ENCODE measurements around the gene LASP1. TPM values are rescaled to one million over a fixed set of nuclear protein-coding genes. Genes with fewer than 3 reads are reported as not detected.

Gene LASP1
- total RNA-seq, 1 experiment from 2014 or later = 78.3 TPM

DNA sequence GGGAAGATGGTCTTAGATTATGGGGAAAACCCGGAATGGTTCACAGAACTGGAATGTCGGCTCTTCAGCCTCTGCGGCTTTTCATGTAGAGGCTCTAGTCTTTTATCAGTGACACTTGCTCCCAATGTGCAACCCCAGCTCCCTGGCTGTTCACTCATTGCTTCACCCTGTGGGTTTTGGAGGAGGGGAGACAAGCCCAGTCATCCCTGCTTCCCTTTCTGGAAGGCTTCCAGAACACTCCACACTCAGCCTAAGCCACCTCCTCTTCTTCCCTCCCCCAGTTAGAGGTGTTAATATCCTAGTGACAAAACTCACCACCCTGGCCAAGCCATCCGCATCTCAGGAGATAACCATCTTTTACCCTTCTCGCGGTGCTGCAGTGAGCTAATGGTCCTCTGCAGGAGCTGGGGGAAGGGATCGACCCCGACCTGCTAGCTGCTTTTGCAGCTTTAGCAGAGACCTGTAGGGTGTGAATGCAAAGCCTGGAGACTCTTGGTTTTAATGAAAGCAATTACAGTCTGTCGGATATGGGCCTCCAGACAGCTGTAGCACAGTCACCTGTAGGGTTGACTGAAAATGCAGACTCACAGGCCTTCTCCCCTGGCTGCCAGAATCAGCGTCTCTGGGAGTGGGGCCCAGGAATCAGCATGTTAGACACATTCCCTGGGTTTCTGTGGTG lies 31.3 kb downstream of the LASP1 start:
- TF ChIP-seq EZH2 (IDR thresholded peaks at IDR 0.05; ENCODE audit: borderline replicate concordance, low read depth, low read length, poor library complexity, severe bottlenecking) = no peak
- TF ChIP-seq, protein P1, sequence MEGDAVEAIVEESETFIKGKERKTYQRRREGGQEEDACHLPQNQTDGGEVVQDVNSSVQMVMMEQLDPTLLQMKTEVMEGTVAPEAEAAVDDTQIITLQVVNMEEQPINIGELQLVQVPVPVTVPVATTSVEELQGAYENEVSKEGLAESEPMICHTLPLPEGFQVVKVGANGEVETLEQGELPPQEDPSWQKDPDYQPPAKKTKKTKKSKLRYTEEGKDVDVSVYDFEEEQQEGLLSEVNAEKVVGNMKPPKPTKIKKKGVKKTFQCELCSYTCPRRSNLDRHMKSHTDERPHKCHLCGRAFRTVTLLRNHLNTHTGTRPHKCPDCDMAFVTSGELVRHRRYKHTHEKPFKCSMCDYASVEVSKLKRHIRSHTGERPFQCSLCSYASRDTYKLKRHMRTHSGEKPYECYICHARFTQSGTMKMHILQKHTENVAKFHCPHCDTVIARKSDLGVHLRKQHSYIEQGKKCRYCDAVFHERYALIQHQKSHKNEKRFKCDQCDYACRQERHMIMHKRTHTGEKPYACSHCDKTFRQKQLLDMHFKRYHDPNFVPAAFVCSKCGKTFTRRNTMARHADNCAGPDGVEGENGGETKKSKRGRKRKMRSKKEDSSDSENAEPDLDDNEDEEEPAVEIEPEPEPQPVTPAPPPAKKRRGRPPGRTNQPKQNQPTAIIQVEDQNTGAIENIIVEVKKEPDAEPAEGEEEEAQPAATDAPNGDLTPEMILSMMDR (conservative IDR thresholded peaks at IDR 0.05; ENCODE audit: low read depth, low read length) = no peak
- CTCF ChIA-PET = no interaction called here
- Histone ChIP-seq H3K27me3 (replicated peaks; ENCODE audit: insufficient read depth, low read depth, low read length, poor library complexity) (no peaks in the 10 kb centered on the region), H3K4me3 (ENCODE audit: low read depth, low read length, poor library complexity, severe bottlenecking) (no peak overlapping the region), H3K27ac (ENCODE audit: low read depth, low read length, poor library complexity, severe bottlenecking) (no peak overlapping the region), H3K36me3 (ENCODE audit: insufficient read depth, low read length, poor library complexity, severe bottlenecking) (no peaks in the 10 kb centered on the region), H3K9me3 (ENCODE audit: low read depth, low read length, poor library complexity, severe bottlenecking) (no peaks in the 10 kb centered on the region), H3K4me1 (ENCODE audit: insufficient read depth, low read length, poor library complexity, severe bottlenecking) (no peaks in the 10 kb centered on the region)
- DNase-seq (ENCODE audit: low spot score) = peak; percentile 13
- POLR2A ChIA-PET (ENCODE audit: low non-redundant PET) = no interaction called here
- no TSS peak for BruUV-seq (replicated peaks)
- intact Hi-C loops (cut with micrococcal nuclease; ENCODE audit: unreplicated experiment) = no loop called here

DNA sequence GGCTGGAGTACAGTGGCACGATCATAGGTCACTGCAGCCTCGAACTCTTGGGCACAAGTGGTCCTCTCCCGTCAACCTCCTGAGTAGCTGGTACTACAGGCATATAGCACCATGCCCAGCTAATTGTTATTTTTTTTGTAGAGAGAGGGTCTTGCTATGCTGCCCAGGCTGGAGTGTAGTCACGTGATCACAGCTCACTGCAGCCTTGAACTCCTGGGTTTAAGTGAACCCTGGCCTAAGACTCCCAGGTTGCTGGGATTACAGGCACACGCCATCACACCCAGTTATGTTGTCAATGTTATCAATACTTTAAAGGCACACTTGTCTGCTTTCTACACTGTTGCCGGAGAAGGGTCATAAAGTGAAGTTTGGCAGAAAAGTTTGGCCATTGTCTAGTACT lies 33.5 kb downstream of the LASP1 start:
- Histone ChIP-seq H3K27ac (ENCODE audit: low read depth, low read length, poor library complexity, severe bottlenecking) (no peak overlapping the region), H3K36me3 (ENCODE audit: insufficient read depth, low read length, poor library complexity, severe bottlenecking) (no peaks in the 10 kb centered on the region), H3K9me3 (ENCODE audit: low read depth, low read length, poor library complexity, severe bottlenecking) (no peaks in the 10 kb centered on the region), H3K27me3 (replicated peaks; ENCODE audit: insufficient read depth, low read depth, low read length, poor library complexity) (no peaks in the 10 kb centered on the region), H3K4me3 (ENCODE audit: low read depth, low read length, poor library complexity, severe bottlenecking) (no peak overlapping the region), H3K4me1 (ENCODE audit: insufficient read depth, low read length, poor library complexity, severe bottlenecking) (no peaks in the 10 kb centered on the region)
- POLR2A ChIA-PET (ENCODE audit: low non-redundant PET) = no interaction called here
- CTCF ChIA-PET = interaction anchor here (0.5 kb wide), 1 partner anchor 38 kb away, joined by 13 read pairs; no protein-coding TSS in a partner anchor
- intact Hi-C loops (cut with micrococcal nuclease; ENCODE audit: unreplicated experiment) = no loop called here
- TF ChIP-seq, protein P1 (conservative IDR thresholded peaks at IDR 0.05; ENCODE audit: low read depth, low read length) = no peak
- TF ChIP-seq EZH2 (IDR thresholded peaks at IDR 0.05; ENCODE audit: borderline replicate concordance, low read depth, low read length, poor library complexity, severe bottlenecking) = no peak
- no TSS peak for BruUV-seq (replicated peaks)
- DNase-seq (ENCODE audit: low spot score) = no peak

DNA sequence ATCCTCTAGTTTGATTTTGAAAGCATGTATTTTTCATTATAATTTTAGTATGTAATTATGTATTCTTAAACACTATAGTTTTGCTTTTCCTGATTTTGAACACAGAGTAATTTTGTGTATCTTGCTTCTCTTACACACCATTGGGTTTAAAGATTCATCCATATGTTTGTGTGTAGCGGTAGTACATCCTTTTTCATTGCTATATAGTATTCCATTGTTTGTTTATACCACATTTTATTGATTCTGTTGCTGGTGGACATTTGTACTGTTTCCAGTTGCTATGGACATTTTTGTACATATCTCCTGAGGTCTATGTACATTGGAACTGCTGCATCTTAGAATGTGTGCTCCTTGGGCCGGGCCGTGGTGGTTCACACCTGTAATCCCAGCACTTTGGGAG lies 35.0 kb downstream of the LASP1 start:
- Histone ChIP-seq H3K4me1 (ENCODE audit: insufficient read depth, low read length, poor library complexity, severe bottlenecking) (no peaks in the 10 kb centered on the region), H3K4me3 (ENCODE audit: low read depth, low read length, poor library complexity, severe bottlenecking) (no peak overlapping the region), H3K36me3 (ENCODE audit: insufficient read depth, low read length, poor library complexity, severe bottlenecking) (no peaks in the 10 kb centered on the region), H3K27ac (ENCODE audit: low read depth, low read length, poor library complexity, severe bottlenecking) (no peak overlapping the region), H3K27me3 (replicated peaks; ENCODE audit: insufficient read depth, low read depth, low read length, poor library complexity) (no peaks in the 10 kb centered on the region), H3K9me3 (ENCODE audit: low read depth, low read length, poor library complexity, severe bottlenecking) (no peaks in the 10 kb centered on the region)
- intact Hi-C loops (cut with micrococcal nuclease; ENCODE audit: unreplicated experiment) = no loop called here
- TF ChIP-seq, protein P1 (conservative IDR thresholded peaks at IDR 0.05; ENCODE audit: low read depth, low read length) = no peak
- TF ChIP-seq EZH2 (IDR thresholded peaks at IDR 0.05; ENCODE audit: borderline replicate concordance, low read depth, low read length, poor library complexity, severe bottlenecking) = no peak
- no peak for DNase-seq (ENCODE audit: low spot score)
- POLR2A ChIA-PET (ENCODE audit: low non-redundant PET) = no interaction called here
- no TSS peak for BruUV-seq (replicated peaks)
- CTCF ChIA-PET = no interaction called here
